ENCODE data around the gene CAPZA1. TPM values are rescaled to one million over a fixed set of nuclear protein-coding genes. Genes with fewer than 3 reads are reported as not detected.

Gene CAPZA1
- total and polyA plus RNA-seq, 4 donors: 28.6 to 74.8 (median 48.9) TPM

GRCh38 chr1:112713466-112714312 lies 94.1 kb downstream of the CAPZA1 start:
- Histone ChIP-seq H3K27me3 (ENCODE audit: control insufficient read depth in 4 of 4, insufficient read depth in 4 of 4, low read length in 3 of 4) (no peaks in the 10 kb centered on the region), H3K36me3 (ENCODE audit: control insufficient read depth in 4 of 4, insufficient read depth in 3 of 4, low read depth in 1 of 4, low read length in 3 of 4) (no peaks in the 10 kb centered on the region), H3K27ac (ENCODE audit: low read depth in 1 of 2, low read length in 2 of 2) (no peak overlapping the region), H3K9me3 (ENCODE audit: control insufficient read depth in 4 of 4, low read length in 3 of 4) (no peaks in the 10 kb centered on the region), H3K9ac (ENCODE audit: low read depth in 1 of 2, low read length in 2 of 2) (no peak overlapping the region), H3K4me1 (ENCODE audit: control insufficient read depth in 4 of 4, insufficient read depth in 4 of 4, low read length in 3 of 4) (peaks cover 8 to 31% (median 26%) of the 10 kb centered on the region in 4 donors), H3K4me3 (ENCODE audit: low read depth in 1 of 3, low read length in 3 of 3) (peak overlapping the region in 2 of 3 donors; percentile 43 to 57)
- TF ChIP-seq HNF4A (conservative IDR thresholded peaks at IDR 0.05) (peak in 1 of 2 donors; percentile 20), MAX (IDR thresholded peaks at IDR 0.05) (no peak), JUND (IDR thresholded peaks at IDR 0.05) (no peak), GABPA (IDR thresholded peaks at IDR 0.05 in 1 of 2, conservative IDR thresholded peaks at IDR 0.05 in 1 of 2) (no peak), RXRA (IDR thresholded peaks at IDR 0.05) (peak; percentile 46 to 67), RAD21 (IDR thresholded peaks at IDR 0.05) (no peak), YY1 (IDR thresholded peaks at IDR 0.05) (no peak), EGR1 (IDR thresholded peaks at IDR 0.05; ENCODE audit: low read depth in 2 of 2) (no peak), SP1 (IDR thresholded peaks at IDR 0.05) (no peak)
- TF ChIP-seq, protein P1, sequence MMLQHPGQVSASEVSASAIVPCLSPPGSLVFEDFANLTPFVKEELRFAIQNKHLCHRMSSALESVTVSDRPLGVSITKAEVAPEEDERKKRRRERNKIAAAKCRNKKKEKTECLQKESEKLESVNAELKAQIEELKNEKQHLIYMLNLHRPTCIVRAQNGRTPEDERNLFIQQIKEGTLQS (IDR thresholded peaks at IDR 0.05): no peak
- TF ChIP-seq, protein P2, sequence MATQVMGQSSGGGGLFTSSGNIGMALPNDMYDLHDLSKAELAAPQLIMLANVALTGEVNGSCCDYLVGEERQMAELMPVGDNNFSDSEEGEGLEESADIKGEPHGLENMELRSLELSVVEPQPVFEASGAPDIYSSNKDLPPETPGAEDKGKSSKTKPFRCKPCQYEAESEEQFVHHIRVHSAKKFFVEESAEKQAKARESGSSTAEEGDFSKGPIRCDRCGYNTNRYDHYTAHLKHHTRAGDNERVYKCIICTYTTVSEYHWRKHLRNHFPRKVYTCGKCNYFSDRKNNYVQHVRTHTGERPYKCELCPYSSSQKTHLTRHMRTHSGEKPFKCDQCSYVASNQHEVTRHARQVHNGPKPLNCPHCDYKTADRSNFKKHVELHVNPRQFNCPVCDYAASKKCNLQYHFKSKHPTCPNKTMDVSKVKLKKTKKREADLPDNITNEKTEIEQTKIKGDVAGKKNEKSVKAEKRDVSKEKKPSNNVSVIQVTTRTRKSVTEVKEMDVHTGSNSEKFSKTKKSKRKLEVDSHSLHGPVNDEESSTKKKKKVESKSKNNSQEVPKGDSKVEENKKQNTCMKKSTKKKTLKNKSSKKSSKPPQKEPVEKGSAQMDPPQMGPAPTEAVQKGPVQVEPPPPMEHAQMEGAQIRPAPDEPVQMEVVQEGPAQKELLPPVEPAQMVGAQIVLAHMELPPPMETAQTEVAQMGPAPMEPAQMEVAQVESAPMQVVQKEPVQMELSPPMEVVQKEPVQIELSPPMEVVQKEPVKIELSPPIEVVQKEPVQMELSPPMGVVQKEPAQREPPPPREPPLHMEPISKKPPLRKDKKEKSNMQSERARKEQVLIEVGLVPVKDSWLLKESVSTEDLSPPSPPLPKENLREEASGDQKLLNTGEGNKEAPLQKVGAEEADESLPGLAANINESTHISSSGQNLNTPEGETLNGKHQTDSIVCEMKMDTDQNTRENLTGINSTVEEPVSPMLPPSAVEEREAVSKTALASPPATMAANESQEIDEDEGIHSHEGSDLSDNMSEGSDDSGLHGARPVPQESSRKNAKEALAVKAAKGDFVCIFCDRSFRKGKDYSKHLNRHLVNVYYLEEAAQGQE (IDR thresholded peaks at IDR 0.05): no peak
- TF ChIP-seq, protein P3, sequence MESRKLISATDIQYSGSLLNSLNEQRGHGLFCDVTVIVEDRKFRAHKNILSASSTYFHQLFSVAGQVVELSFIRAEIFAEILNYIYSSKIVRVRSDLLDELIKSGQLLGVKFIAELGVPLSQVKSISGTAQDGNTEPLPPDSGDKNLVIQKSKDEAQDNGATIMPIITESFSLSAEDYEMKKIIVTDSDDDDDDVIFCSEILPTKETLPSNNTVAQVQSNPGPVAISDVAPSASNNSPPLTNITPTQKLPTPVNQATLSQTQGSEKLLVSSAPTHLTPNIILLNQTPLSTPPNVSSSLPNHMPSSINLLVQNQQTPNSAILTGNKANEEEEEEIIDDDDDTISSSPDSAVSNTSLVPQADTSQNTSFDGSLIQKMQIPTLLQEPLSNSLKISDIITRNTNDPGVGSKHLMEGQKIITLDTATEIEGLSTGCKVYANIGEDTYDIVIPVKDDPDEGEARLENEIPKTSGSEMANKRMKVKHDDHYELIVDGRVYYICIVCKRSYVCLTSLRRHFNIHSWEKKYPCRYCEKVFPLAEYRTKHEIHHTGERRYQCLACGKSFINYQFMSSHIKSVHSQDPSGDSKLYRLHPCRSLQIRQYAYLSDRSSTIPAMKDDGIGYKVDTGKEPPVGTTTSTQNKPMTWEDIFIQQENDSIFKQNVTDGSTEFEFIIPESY (IDR thresholded peaks at IDR 0.05): no peak
- TF ChIP-seq, protein P4, sequence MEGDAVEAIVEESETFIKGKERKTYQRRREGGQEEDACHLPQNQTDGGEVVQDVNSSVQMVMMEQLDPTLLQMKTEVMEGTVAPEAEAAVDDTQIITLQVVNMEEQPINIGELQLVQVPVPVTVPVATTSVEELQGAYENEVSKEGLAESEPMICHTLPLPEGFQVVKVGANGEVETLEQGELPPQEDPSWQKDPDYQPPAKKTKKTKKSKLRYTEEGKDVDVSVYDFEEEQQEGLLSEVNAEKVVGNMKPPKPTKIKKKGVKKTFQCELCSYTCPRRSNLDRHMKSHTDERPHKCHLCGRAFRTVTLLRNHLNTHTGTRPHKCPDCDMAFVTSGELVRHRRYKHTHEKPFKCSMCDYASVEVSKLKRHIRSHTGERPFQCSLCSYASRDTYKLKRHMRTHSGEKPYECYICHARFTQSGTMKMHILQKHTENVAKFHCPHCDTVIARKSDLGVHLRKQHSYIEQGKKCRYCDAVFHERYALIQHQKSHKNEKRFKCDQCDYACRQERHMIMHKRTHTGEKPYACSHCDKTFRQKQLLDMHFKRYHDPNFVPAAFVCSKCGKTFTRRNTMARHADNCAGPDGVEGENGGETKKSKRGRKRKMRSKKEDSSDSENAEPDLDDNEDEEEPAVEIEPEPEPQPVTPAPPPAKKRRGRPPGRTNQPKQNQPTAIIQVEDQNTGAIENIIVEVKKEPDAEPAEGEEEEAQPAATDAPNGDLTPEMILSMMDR (IDR thresholded peaks at IDR 0.05; ENCODE audit: low read depth, low read length, missing input control): no peak
- 25% methylated on average over 14 of the region's 14 CpGs for WGBS
- DNase-seq (ENCODE audit: low spot score): no peak
